Common myeloid progenitor, CD34-positive (primary cell): ENCODE measurements around the gene YBX3.

ENCODE experiments used
- CTCF ChIA-PET: fragments of 350-600 bp; sonication (Branson Sonifier 250); formaldehyde crosslinking; loops from one replicate; lab custom pipeline; 2021; ENCODE audit warnings: antibody characterized with exemption; lab: Charles Lee
- POLR2A ChIA-PET: fragments of 350-600 bp; sonication (Branson Sonifier 250); formaldehyde crosslinking; loops from one replicate; lab custom pipeline; 2021; ENCODE audit warnings: antibody characterized with exemption; lab: Charles Lee
- DNase-seq, 3 donors: peaks; one replicate each; pipeline versions ENCODE4 v3.0.0 to v3.0.0-alpha.2; 2013
- H3K27ac ChIP-seq, 2 experiments: 1 replicate in 1 of 2; 2 replicates in 1 of 2; pipeline ENCODE4 v1.7.0; 2013; ENCODE audit warnings: inconsistent platforms in 2 of 2, low read length in 2 of 2, mild to moderate bottlenecking in 2 of 2, low read depth in 1 of 2, moderate library complexity in 1 of 2; ENCODE audit not compliant: severe bottlenecking in 2 of 2, insufficient read depth in 1 of 2, poor library complexity in 1 of 2
- H3K27me3 ChIP-seq, 5 experiments: replicated peaks in 2 of 5; 1 replicate in 3 of 5; 2 replicates in 2 of 5; pipeline versions ENCODE4 v1.6.1 to v1.7.0; 2013; ENCODE audit warnings: low read length in 4 of 5, mild to moderate bottlenecking in 2 of 5, moderate library complexity in 2 of 5, inconsistent platforms in 1 of 5; ENCODE audit not compliant: insufficient read depth in 5 of 5, control insufficient read depth in 4 of 5
- H3K36me3 ChIP-seq, 4 experiments: 1 replicate in 2 of 4; 2 replicates in 2 of 4; pipeline versions ENCODE4 v1.6.1 to v1.7.0; 2013; ENCODE audit warnings: low read length in 3 of 4, control low read depth in 1 of 4, mild to moderate bottlenecking in 1 of 4; ENCODE audit not compliant: control insufficient read depth in 4 of 4, insufficient read depth in 4 of 4
- H3K4me1 ChIP-seq, 4 experiments: 1 replicate in 3 of 4; 2 replicates in 1 of 4; pipeline versions ENCODE4 v1.6.1 to v1.7.1; 2013; ENCODE audit warnings: low read length in 3 of 4, mild to moderate bottlenecking in 3 of 4, control low read depth in 1 of 4, inconsistent platforms in 1 of 4, moderate library complexity in 1 of 4; ENCODE audit not compliant: control insufficient read depth in 4 of 4, insufficient read depth in 4 of 4; ENCODE audit errors: control extremely low read depth in 1 of 4
- H3K4me3 ChIP-seq, 7 experiments: 1 replicate in 4 of 7; 2 replicates in 3 of 7; pipeline versions ENCODE4 v1.5.1 to v1.7.0; 2013; ENCODE audit warnings: mild to moderate bottlenecking in 7 of 7, low read length in 6 of 7, moderate library complexity in 6 of 7, inconsistent platforms in 2 of 7, low read depth in 2 of 7, control low read depth in 1 of 7; ENCODE audit not compliant: insufficient read depth in 4 of 7, control insufficient read depth in 1 of 7; ENCODE audit errors: extremely low read depth in 1 of 7
- H3K9me3 ChIP-seq, 5 experiments: 1 replicate in 4 of 5; 2 replicates in 1 of 5; pipeline versions ENCODE4 v1.6.1 to v1.7.1; 2013; ENCODE audit warnings: low read length in 4 of 5, mild to moderate bottlenecking in 2 of 5, inconsistent platforms in 1 of 5, low read depth in 1 of 5, moderate library complexity in 1 of 5; ENCODE audit not compliant: control insufficient read depth in 4 of 5, insufficient read depth in 2 of 5; ENCODE audit errors: control extremely low read depth in 1 of 5
- WGBS: methylation state at CpG from one replicate; pipeline ENCODE4 v1.1.5; 2013; ENCODE audit not compliant: insufficient coverage; 5-methylcytosine and 5-hydroxymethylcytosine counted together

Gene YBX3

GRCh38 chr12:10718279-10718821 lies 4.8 kb downstream of the YBX3 start:
- H3K27ac ChIP-seq = no peak overlapping the region
- peaks cover 2 to 55% (median 42%) of the 10 kb centered on the region in 4 experiments for H3K4me1 ChIP-seq
- H3K4me3 ChIP-seq = no peak overlapping the region
- no peaks in the 10 kb centered on the region for H3K9me3 ChIP-seq
- WGBS = 83% methylated on average over 1 of the region's 4 CpGs
- CTCF ChIA-PET = interaction anchor here (0.5 to 2.3 kb wide), 3 partner anchors 13 to 50 kb away, joined by 3 to 8 read pairs (median 7); no protein-coding TSS in a partner anchor
- POLR2A ChIA-PET = no interaction called here
- DNase-seq = no peak
- no peaks in the 10 kb centered on the region for H3K27me3 ChIP-seq
- H3K36me3 ChIP-seq = peaks cover 10 to 58% (median 38%) of the 10 kb centered on the region in 4 experiments

- Histone ChIP-seq H3K27ac (no peak overlapping the region), H3K27me3 (no peaks in the 10 kb centered on the region), H3K36me3 (peaks cover 15 to 68% (median 45%) of the 10 kb centered on the region in 4 experiments), H3K9me3 (no peaks in the 10 kb centered on the region), H3K4me3 (no peak overlapping the region), H3K4me1 (peaks cover 2 to 55% (median 42%) of the 10 kb centered on the region in 4 experiments)
- no peak for DNase-seq
- 71% methylated on average over 2 of the region's 2 CpGs for WGBS
- CTCF ChIA-PET = interaction anchor here (1.2 to 2.3 kb wide), 2 partner anchors 12 to 481 kb away, joined by 3 to 8 read pairs; no protein-coding TSS in a partner anchor
- POLR2A ChIA-PET = no interaction called here
Observed at GRCh38 chr12:10717410-10717809, 5.7 kb downstream of the YBX3 start.

DNA sequence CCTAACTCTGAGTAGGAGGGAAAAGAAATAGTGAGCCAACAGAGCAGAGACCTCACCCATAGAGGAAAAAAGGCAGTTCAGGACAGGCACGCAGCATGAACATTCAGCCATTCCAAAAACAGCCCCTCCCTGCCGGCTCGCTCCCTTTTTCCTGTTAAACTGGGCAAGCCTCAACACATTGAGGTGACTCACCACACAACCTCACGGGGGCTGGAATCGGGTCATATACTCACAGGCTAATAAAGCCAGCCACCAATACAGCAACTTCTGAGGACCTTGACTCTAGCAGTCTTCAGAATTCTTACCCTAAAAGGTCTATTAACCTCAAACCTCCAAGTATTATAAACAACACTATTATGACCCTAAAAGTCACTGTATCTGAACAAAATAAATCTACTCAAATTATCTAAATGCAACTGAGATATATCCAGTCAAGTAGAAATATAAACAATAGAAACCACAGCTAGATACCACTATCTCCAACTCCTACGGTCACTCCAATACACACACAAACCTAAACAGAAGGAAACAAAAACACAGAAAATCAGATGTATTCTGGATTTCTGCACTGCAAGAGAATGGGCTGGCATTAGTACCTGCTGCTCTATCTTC lies 6.3 kb downstream of the YBX3 start:
- H3K36me3 ChIP-seq = peaks cover 20 to 74% (median 51%) of the 10 kb centered on the region in 4 experiments
- WGBS = 97% methylated on average over 5 of the region's 6 CpGs
- H3K4me3 ChIP-seq = no peak overlapping the region
- no peak overlapping the region for H3K27ac ChIP-seq
- H3K27me3 ChIP-seq = no peaks in the 10 kb centered on the region
- no peak for DNase-seq
- peaks cover 2 to 55% (median 40%) of the 10 kb centered on the region in 4 experiments for H3K4me1 ChIP-seq
- H3K9me3 ChIP-seq = no peaks in the 10 kb centered on the region
- CTCF ChIA-PET = interaction anchor here (1.2 kb wide), 1 partner anchor 480 kb away, joined by 3 read pairs; no protein-coding TSS in a partner anchor
- POLR2A ChIA-PET = no interaction called here

DNA sequence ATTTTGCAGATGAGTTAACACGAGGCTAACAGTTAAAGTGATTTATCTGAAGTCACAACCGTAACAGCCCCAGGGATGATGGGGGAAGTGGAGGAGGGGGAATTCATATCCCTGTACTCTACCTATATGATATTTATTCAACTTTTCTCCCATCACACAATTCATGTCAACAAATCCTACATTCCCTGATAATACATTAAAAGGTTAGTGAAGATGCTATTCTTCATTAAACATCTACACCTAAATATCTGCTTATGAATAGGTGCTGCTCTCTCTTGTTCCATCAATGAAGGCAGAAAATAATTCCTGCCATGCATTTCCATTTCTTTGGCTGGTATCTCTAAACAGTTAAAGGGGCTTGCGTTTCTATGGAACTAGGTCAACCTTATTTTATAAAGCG lies 6.8 kb downstream of the YBX3 start:
- Histone ChIP-seq H3K27me3 (no peaks in the 10 kb centered on the region), H3K36me3 (peaks cover 23 to 79% (median 53%) of the 10 kb centered on the region in 4 experiments), H3K4me1 (peaks cover 2 to 51% (median 37%) of the 10 kb centered on the region in 4 experiments), H3K9me3 (no peaks in the 10 kb centered on the region), H3K4me3 (no peak overlapping the region), H3K27ac (no peak overlapping the region)
- no peak for DNase-seq
- ChIA-PET CTCF (no interaction called here), POLR2A (no interaction called here)
- WGBS = 100% methylated on average over 2 of the region's 4 CpGs

GRCh38 chr12:10715491-10715890 lies 7.6 kb downstream of the YBX3 start:
- no CpG with 5 or more reads among the region's 6 CpGs for WGBS
- CTCF ChIA-PET = no interaction called here
- DNase-seq = no peak
- Histone ChIP-seq H3K36me3 (peaks cover 25 to 85% (median 56%) of the 10 kb centered on the region in 4 experiments), H3K9me3 (no peaks in the 10 kb centered on the region), H3K4me1 (peaks cover 0 to 43% (median 30%) of the 10 kb centered on the region in 4 experiments), H3K4me3 (peak overlapping the region in 1 of 7 experiments; percentile 7), H3K27me3 (no peaks in the 10 kb centered on the region), H3K27ac (no peak overlapping the region)
- POLR2A ChIA-PET = no interaction called here

DNA sequence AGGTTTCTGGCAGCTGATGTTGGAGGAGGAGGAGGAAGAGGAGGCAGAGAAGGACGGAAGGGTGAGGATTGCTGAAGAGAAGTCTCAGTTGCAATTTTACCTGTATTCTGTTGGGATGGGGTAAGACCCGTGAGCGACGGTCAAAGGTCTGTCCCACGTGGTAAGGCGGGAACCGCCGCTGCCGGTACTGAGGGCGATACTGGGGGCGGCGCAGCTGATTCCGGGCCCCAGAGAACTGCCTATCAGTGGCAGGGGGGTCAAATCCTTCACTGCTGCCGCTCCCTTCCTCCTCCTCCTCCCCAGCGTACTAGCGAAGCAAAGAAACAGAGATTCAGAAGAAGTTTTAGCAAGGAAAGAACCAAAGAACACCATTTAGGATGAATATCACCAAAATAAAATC lies 13.3 kb downstream of the YBX3 start:
- DNase-seq = no peak
- Histone ChIP-seq H3K9me3 (no peaks in the 10 kb centered on the region), H3K27me3 (no peaks in the 10 kb centered on the region), H3K4me3 (no peak overlapping the region), H3K4me1 (no peaks in the 10 kb centered on the region), H3K27ac (no peak overlapping the region), H3K36me3 (peaks cover 51 to 90% (median 71%) of the 10 kb centered on the region in 4 experiments)
- ChIA-PET POLR2A (no interaction called here), CTCF (interaction anchor here (1.1 kb wide), 1 partner anchor 32 kb away, joined by 3 read pairs; no protein-coding TSS in a partner anchor)
- WGBS = 100% methylated on average over 9 of the region's 16 CpGs

DNA sequence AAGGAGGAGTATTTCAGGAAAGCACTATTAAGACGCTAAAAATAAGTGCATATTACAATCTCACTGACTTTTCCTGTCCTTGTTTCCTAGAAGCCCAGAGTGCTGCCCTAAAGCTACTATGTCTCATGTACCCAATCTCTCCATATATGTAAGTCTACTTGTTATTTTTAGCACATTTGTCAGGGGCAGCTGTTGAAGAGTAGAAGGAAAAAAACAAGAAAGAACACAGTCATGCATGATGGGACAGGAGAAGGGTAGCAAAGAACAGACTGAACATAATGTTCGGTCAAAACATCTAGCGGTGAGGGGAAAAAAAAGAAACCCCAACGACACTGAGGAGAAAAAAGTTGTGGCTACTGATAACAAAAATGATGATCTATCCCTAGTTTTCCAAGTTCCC lies 14.3 kb downstream of the YBX3 start:
- ChIA-PET CTCF (interaction anchor here (1.1 to 1.2 kb wide), 2 partner anchors 31 to 500 kb away, joined by 3 read pairs; no protein-coding TSS in a partner anchor), POLR2A (interaction anchor here (0.9 to 1.4 kb wide), 3 partner anchors 11 to 188 kb away, joined by 3 to 5 read pairs (median 3); no protein-coding TSS in a partner anchor)
- Histone ChIP-seq H3K27ac (no peak overlapping the region), H3K36me3 (peaks cover 50 to 89% (median 69%) of the 10 kb centered on the region in 4 experiments), H3K4me3 (no peak overlapping the region), H3K27me3 (no peaks in the 10 kb centered on the region), H3K4me1 (no peaks in the 10 kb centered on the region), H3K9me3 (no peaks in the 10 kb centered on the region)
- 71% methylated on average over 3 of the region's 4 CpGs for WGBS
- DNase-seq = no peak
